ENCODE data around the gene DPP10. TPM values are rescaled to one million over a fixed set of nuclear protein-coding genes. Genes with fewer than 3 reads are reported as not detected.

DPP10 gene
- total and polyA plus RNA-seq, 7 donors, result 0.60 to 4.4 (median 3.5) TPM

- H3K27me3 ChIP-seq, result no peaks in the 10 kb centered on the region
- WGBS, 2 donors, result 95 to 96% methylated on average over 2 of the region's 2 CpGs
- H3K36me3 ChIP-seq, result no peaks in the 10 kb centered on the region
- TF ChIP-seq, protein P1, sequence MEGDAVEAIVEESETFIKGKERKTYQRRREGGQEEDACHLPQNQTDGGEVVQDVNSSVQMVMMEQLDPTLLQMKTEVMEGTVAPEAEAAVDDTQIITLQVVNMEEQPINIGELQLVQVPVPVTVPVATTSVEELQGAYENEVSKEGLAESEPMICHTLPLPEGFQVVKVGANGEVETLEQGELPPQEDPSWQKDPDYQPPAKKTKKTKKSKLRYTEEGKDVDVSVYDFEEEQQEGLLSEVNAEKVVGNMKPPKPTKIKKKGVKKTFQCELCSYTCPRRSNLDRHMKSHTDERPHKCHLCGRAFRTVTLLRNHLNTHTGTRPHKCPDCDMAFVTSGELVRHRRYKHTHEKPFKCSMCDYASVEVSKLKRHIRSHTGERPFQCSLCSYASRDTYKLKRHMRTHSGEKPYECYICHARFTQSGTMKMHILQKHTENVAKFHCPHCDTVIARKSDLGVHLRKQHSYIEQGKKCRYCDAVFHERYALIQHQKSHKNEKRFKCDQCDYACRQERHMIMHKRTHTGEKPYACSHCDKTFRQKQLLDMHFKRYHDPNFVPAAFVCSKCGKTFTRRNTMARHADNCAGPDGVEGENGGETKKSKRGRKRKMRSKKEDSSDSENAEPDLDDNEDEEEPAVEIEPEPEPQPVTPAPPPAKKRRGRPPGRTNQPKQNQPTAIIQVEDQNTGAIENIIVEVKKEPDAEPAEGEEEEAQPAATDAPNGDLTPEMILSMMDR (IDR thresholded peaks at IDR 0.05), result no peak
- TF ChIP-seq EP300 (IDR thresholded peaks at IDR 0.05) (no peak), POLR2AphosphoS5 (IDR thresholded peaks at IDR 0.05) (no peak), POLR2A (IDR thresholded peaks at IDR 0.05) (no peak)
- no peak overlapping the region for H3K27ac ChIP-seq
- H3K4me3 ChIP-seq, result no peak overlapping the region
- no peaks in the 10 kb centered on the region for H3K9me3 ChIP-seq
- H3K4me1 ChIP-seq, result no peaks in the 10 kb centered on the region
- intact Hi-C loops (cut with DNase I), result no loop called here
- DNase-seq, result no peak
Observed at GRCh38 chr2:114545052-114545451, 102.6 kb downstream of the DPP10 start.

DNA sequence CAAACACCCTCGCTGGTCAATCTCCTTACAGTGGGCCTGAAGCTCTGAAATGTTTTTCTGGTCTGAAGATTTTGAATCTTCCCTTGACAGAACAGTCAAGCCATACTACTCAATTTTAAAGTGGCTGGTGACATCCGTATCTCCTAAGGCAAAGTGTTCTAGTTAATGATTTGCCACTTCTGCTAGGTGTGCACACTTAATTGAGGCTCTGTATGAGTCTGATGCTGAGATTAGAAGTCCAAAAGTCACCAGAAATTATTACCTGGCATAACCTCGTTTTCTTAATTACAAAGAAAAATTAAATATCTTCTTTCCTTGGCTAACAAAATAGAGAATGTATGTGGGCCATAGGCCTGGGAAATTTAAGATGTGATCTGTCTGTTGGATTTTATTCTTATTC is 104.1 kb downstream of the DPP10 start:
- H3K4me1 ChIP-seq, result no peaks in the 10 kb centered on the region
- 12 to 61% methylated on average over 3 of the region's 3 CpGs for WGBS, 2 donors

GRCh38 chr2:114548151-114548550 is 105.7 kb downstream of the DPP10 start:
- H3K9me3 ChIP-seq, result no peaks in the 10 kb centered on the region
- no peaks in the 10 kb centered on the region for H3K36me3 ChIP-seq
- no peak overlapping the region for H3K4me3 ChIP-seq
- TF ChIP-seq POLR2A (IDR thresholded peaks at IDR 0.05), result no peak
- TF ChIP-seq POLR2AphosphoS5 (IDR thresholded peaks at IDR 0.05), result no peak
- TF ChIP-seq, protein P1 (IDR thresholded peaks at IDR 0.05), result no peak
- no peak for TF ChIP-seq EP300 (IDR thresholded peaks at IDR 0.05)
- H3K27ac ChIP-seq, result no peak overlapping the region
- DNase-seq, result no peak
- 84 to 88% methylated on average over 6 of the region's 6 CpGs for WGBS, 2 donors
- H3K27me3 ChIP-seq, result peaks cover 0 to 4% (median 0%) of the 10 kb centered on the region in 3 donors
- H3K4me1 ChIP-seq, result no peaks in the 10 kb centered on the region
- intact Hi-C loops (cut with DNase I), result no loop called here

More for the DNA sequence above, 104.1 kb downstream of the DPP10 start:
- no peak for DNase-seq
- TF ChIP-seq, protein P1 (IDR thresholded peaks at IDR 0.05), result no peak
- TF ChIP-seq POLR2AphosphoS5 (IDR thresholded peaks at IDR 0.05) (no peak), EP300 (IDR thresholded peaks at IDR 0.05) (no peak), POLR2A (IDR thresholded peaks at IDR 0.05) (no peak)
- intact Hi-C loops (cut with DNase I), result no loop called here
- Histone ChIP-seq H3K27me3 (no peaks in the 10 kb centered on the region), H3K27ac (no peak overlapping the region), H3K9me3 (no peaks in the 10 kb centered on the region), H3K36me3 (no peaks in the 10 kb centered on the region), H3K4me3 (no peak overlapping the region)

- intact Hi-C loops (cut with DNase I), result no loop called here
- no peaks in the 10 kb centered on the region for H3K4me1 ChIP-seq
- no peaks in the 10 kb centered on the region for H3K9me3 ChIP-seq
- no peak overlapping the region for H3K27ac ChIP-seq
- H3K36me3 ChIP-seq, result no peaks in the 10 kb centered on the region
- H3K27me3 ChIP-seq, result peaks cover 0 to 5% (median 0%) of the 10 kb centered on the region in 3 donors
- no peak overlapping the region for H3K4me3 ChIP-seq
- TF ChIP-seq, protein P1 (IDR thresholded peaks at IDR 0.05), result no peak
- no peak for TF ChIP-seq EP300 (IDR thresholded peaks at IDR 0.05)
- no peak for TF ChIP-seq POLR2A (IDR thresholded peaks at IDR 0.05)
- TF ChIP-seq POLR2AphosphoS5 (IDR thresholded peaks at IDR 0.05), result no peak
- DNase-seq, result no peak
- WGBS, 2 donors, result 13 to 57% methylated on average over 2 of the region's 2 CpGs
Observed at GRCh38 chr2:114550364-114550763, 107.9 kb downstream of the DPP10 start.

All from sigmoid colon (tissue), 7 donors.